ENCODE data around the gene ADORA2A.

DNA sequence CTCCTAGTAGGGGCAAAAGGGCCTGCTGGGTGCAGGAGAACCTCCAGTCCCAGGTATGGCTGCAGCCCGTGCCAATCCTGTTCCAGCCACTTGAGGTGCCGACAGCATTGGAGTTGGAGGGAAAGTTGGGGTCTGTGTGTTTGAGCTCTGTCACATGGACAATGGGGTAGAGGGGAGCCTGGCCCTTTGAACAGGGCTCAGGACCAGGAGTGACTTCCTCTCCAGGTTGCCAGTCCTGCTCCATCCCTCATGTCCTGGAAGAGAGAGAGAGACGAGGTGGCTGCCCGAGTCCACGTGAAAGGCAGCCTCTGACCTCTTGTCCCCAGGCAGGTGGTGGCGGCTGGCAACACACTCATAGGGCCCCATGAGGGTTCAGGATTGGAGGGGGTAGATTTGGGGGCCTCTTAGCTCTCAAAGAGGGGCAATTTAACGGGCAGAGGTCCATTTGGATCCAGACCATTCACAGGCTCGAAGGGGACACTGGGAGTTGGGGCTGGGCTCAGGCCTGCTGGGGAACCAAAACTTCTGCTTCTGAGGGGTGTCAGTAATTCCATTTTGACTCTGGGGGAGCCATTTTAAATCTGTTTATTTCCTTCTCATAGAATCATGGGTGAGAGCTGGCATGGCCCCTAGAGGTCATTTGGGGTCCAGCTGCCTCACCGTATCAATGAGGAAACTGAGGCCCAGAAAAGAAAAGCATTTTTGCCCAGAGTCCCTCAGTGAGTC is 4.1 kb downstream of the ADORA2A start:
- TF ChIP-seq EP300 (IDR thresholded peaks at IDR 0.05), result no peak
- TF ChIP-seq, protein P1, sequence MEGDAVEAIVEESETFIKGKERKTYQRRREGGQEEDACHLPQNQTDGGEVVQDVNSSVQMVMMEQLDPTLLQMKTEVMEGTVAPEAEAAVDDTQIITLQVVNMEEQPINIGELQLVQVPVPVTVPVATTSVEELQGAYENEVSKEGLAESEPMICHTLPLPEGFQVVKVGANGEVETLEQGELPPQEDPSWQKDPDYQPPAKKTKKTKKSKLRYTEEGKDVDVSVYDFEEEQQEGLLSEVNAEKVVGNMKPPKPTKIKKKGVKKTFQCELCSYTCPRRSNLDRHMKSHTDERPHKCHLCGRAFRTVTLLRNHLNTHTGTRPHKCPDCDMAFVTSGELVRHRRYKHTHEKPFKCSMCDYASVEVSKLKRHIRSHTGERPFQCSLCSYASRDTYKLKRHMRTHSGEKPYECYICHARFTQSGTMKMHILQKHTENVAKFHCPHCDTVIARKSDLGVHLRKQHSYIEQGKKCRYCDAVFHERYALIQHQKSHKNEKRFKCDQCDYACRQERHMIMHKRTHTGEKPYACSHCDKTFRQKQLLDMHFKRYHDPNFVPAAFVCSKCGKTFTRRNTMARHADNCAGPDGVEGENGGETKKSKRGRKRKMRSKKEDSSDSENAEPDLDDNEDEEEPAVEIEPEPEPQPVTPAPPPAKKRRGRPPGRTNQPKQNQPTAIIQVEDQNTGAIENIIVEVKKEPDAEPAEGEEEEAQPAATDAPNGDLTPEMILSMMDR (IDR thresholded peaks at IDR 0.05), result no peak
